BJ (cell line): ENCODE measurements around the gene ANKHD1. TPM values are rescaled to one million over a fixed set of nuclear protein-coding genes. Genes with fewer than 3 reads are reported as not detected.
A peak's percentile ranks its signal among the peaks of the same experiment; 100 is the strongest.

Experiments
- CTCF ChIA-PET: fragments of 350-600 bp; formaldehyde crosslinking; extraction: SDS; loops from one replicate; lab custom pipeline; 2021; ENCODE audit warnings: antibody characterized with exemption, inconsistent platforms; lab: Yijun Ruan, JAX
- POLR2A ChIA-PET: fragments of 300-600 bp; sonication (Branson Sonifier 250); formaldehyde crosslinking; extraction: SDS; loops from one replicate; lab custom pipeline; 2021; ENCODE audit warnings: antibody characterized with exemption; lab: Charles Lee
- DNase-seq: peaks from one replicate; pipeline ENCODE4 v3.0.0-alpha.2; 2011; ENCODE audit warnings: low read depth
- H3K27me3 ChIP-seq: 2 replicates; pipeline ENCODE4 v1.6.0; 2011; ENCODE audit warnings: low read length; ENCODE audit not compliant: control insufficient read depth, insufficient read depth
- H3K36me3 ChIP-seq: 2 replicates; pipeline ENCODE4 v1.5.1; 2011; ENCODE audit warnings: low read length; ENCODE audit not compliant: control insufficient read depth, insufficient read depth
- H3K4me3 ChIP-seq: 2 replicates; pipeline ENCODE4 v1.5.1; 2011; ENCODE audit warnings: low read depth, mild to moderate bottlenecking, control low read depth, low read length
- CTCF ChIP-seq: IDR thresholded peaks from 2 replicates; pipeline ENCODE4 v1.5.1; 2011; ENCODE audit warnings: low read depth, mild to moderate bottlenecking, control low read depth, inconsistent platforms, low read length, moderate library complexity; ENCODE audit not compliant: insufficient read depth
- polyA plus RNA-seq: library from polyadenylated mRNA; depleted of rRNA; stranded (reverse); fragments of >200 nt; gene quantifications from 2 replicates; pipeline ENCODE4 v1.2.3, GENCODE V29; 2011

Gene ANKHD1
- polyA plus RNA-seq, 1 experiment, result 28.0 TPM

DNA sequence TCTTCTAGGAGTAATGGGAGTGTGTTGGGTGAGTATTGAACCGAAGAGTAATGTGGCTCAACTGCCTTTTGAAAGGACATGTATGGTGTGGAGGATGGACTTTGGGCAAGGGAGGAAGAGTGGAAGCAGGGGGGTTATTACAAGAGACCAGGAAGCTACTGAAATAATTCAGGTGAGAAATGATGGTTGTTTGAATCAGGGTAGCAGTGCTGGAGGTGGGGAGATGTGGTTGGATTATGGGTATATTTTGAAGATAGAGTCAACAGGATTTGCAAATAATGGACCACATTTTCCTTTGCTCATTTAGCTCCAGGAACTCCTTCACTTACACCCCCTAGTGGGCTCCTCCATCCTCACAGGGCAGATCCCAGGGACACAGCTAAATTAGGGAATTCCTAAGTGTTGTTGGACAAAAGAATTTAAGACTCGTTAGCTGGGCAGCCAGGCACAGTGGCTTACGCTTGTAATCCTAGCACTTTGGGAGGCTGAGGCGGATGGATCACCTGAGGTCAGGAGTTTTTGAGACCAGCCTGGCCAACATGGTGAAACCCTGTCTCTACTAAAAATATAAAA lies 42.8 kb upstream of the ANKHD1 start:
- H3K27me3 ChIP-seq, result no peaks in the 10 kb centered on the region
- no peaks in the 10 kb centered on the region for H3K36me3 ChIP-seq
- no peak for DNase-seq
- no peak overlapping the region for H3K4me3 ChIP-seq
- ChIA-PET POLR2A (no interaction called here), CTCF (interaction anchor here (0.6 to 11.3 kb wide), 20 partner anchors 8 to 571 kb away, joined by 3 to 230 read pairs (median 3); partner anchors contain the start of genes HARS1, HARS2 and HBEGF)
- TF ChIP-seq CTCF, result peak; percentile 59

DNA sequence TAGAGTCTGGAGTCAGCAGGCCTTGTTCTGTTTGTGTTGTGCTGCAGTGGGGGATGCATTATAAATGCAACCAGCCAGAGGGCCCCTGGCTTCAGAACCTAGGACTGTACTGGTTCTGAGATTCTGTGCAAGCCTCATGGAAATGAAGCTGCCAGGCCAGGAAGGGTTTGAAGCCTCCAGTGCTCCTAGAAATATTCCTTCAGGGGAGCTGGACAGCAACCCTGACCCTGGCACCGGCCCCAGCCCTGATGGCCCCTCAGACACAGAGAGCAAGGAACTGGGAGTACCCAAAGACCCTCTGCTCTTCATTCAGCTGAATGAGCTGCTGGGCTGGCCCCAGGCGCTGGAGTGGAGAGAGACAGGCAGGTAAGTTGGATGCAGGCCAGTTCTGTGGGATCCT lies 41.5 kb upstream of the ANKHD1 start, which contains the start of gene SLC4A9:
TSS of gene SLC4A9 (plus strand) at position 94 of the 400 bp plus-strand sequence. CDS start at position 137, 43 bp downstream.
- TF ChIP-seq CTCF, result no peak
- no peak for DNase-seq
- H3K27me3 ChIP-seq, result no peaks in the 10 kb centered on the region
- no peaks in the 10 kb centered on the region for H3K36me3 ChIP-seq
- ChIA-PET CTCF (interaction anchor here (0.9 to 11.3 kb wide), 8 partner anchors 8 to 360 kb away, joined by 3 to 230 read pairs (median 5); partner anchors contain the start of genes HBEGF, IK and NDUFA2), POLR2A (no interaction called here)
- no peak within 1 kb of the TSS for H3K4me3 ChIP-seq

- no peaks in the 10 kb centered on the region for H3K27me3 ChIP-seq
- ChIA-PET CTCF (interaction anchor here (0.7 to 11.3 kb wide), 7 partner anchors 9 to 286 kb away, joined by 3 to 230 read pairs (median 5); partner anchors contain the start of genes HBEGF, IK and NDUFA2), POLR2A (interaction anchor here (0.6 kb wide), 1 partner anchor 29 kb away, joined by 29 read pairs; no protein-coding TSS in a partner anchor)
- no peak for DNase-seq
- H3K4me3 ChIP-seq, result no peak overlapping the region
- no peaks in the 10 kb centered on the region for H3K36me3 ChIP-seq
- TF ChIP-seq CTCF, result no peak
Observed at GRCh38 chr5:140360681-140361479, 40.8 kb upstream of the ANKHD1 start.

GRCh38 chr5:140361901-140362300 lies 39.7 kb upstream of the ANKHD1 start:
- POLR2A ChIA-PET, result no interaction called here
- no peak for TF ChIP-seq CTCF
- no peak for DNase-seq
- Histone ChIP-seq H3K4me3 (no peak overlapping the region), H3K36me3 (no peaks in the 10 kb centered on the region), H3K27me3 (no peaks in the 10 kb centered on the region)
- CTCF ChIA-PET, result interaction anchor here (0.8 to 11.3 kb wide), 6 partner anchors 10 to 280 kb away, joined by 3 to 230 read pairs (median 23); partner anchors contain the start of gene HBEGF

DNA sequence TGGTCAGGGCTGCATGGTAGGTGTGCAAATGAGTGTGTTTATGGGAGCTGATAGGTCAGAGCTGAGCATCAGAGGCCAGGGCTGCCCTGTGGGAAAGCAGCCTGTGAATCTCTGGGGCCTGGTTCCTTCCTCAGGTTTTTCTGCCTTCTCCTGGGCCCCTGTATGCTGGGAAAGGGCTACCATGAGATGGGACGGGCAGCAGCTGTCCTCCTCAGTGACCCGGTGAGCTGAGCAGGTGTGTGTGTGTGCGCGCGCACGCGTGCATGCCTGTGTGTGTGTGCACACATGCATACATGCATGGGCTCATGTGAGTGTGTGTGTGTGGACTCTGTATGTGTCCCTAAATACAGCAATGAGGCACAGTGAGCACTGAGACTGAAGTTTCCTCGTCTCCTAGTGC lies 39.3 kb upstream of the ANKHD1 start:
- POLR2A ChIA-PET, result no interaction called here
- no peak for TF ChIP-seq CTCF

More for the DNA sequence above, 39.3 kb upstream of the ANKHD1 start:
- no peak overlapping the region for H3K4me3 ChIP-seq
- no peaks in the 10 kb centered on the region for H3K36me3 ChIP-seq
- CTCF ChIA-PET, result interaction anchor here (0.8 to 11.3 kb wide), 5 partner anchors 10 to 280 kb away, joined by 3 to 230 read pairs (median 18); no protein-coding TSS in a partner anchor
- H3K27me3 ChIP-seq, result no peaks in the 10 kb centered on the region
- DNase-seq, result no peak
